ENCODE measurements around the gene CFAP61. TPM values are rescaled to one million over a fixed set of nuclear protein-coding genes. Genes with fewer than 3 reads are reported as not detected.

Gene CFAP61
- total and polyA plus RNA-seq, 8 donors = 0.15 to 0.53 (median 0.33) TPM

GRCh38 chr20:20327746-20328145, 275.4 kb downstream of the CFAP61 start:
- TF ChIP-seq CTCF (IDR thresholded peaks at IDR 0.05) = no peak
- WGBS, 2 donors = 82 to 88% methylated on average over 6 of the region's 6 CpGs

GRCh38 chr20:20329564-20329963, 277.2 kb downstream of the CFAP61 start:
- H3K4me3 ChIP-seq = no peak overlapping the region
- DNase-seq = peak in 1 of 6 donors; percentile 28
- no peak for ATAC-seq
- TF ChIP-seq CTCF (IDR thresholded peaks at IDR 0.05) = no peak
- H3K9me3 ChIP-seq = no peaks in the 10 kb centered on the region
- no peaks in the 10 kb centered on the region for H3K27me3 ChIP-seq
- no peak overlapping the region for H3K27ac ChIP-seq
- H3K4me1 ChIP-seq = no peaks in the 10 kb centered on the region
- no peaks in the 10 kb centered on the region for H3K36me3 ChIP-seq
- WGBS, 2 donors = 86 to 89% methylated on average over 13 of the region's 13 CpGs
- intact Hi-C loops (cut with DNase I) = no loop called here
- FAIRE-seq = no peak

More at GRCh38 chr20:20327746-20328145, 275.4 kb downstream of the CFAP61 start:
- no peaks in the 10 kb centered on the region for H3K9me3 ChIP-seq
- H3K36me3 ChIP-seq = no peaks in the 10 kb centered on the region
- DNase-seq (no peak), FAIRE-seq (no peak), ATAC-seq (no peak)
- no peak overlapping the region for H3K27ac ChIP-seq
- no peaks in the 10 kb centered on the region for H3K27me3 ChIP-seq
- H3K4me3 ChIP-seq = no peak overlapping the region
- H3K4me1 ChIP-seq = no peaks in the 10 kb centered on the region
- intact Hi-C loops (cut with DNase I) = no loop called here

GRCh38 chr20:20331156-20331555, 278.8 kb downstream of the CFAP61 start:
- no peaks in the 10 kb centered on the region for H3K36me3 ChIP-seq
- 35 to 41% methylated on average over 1 of the region's 1 CpG for WGBS, 2 donors
- TF ChIP-seq CTCF (IDR thresholded peaks at IDR 0.05) = no peak
- no peak overlapping the region for H3K27ac ChIP-seq
- no peaks in the 10 kb centered on the region for H3K9me3 ChIP-seq
- H3K4me3 ChIP-seq = no peak overlapping the region
- no peak for DNase-seq
- no peak for FAIRE-seq
- H3K27me3 ChIP-seq = no peaks in the 10 kb centered on the region
- intact Hi-C loops (cut with DNase I) = no loop called here
- no peak for ATAC-seq
- no peaks in the 10 kb centered on the region for H3K4me1 ChIP-seq

- FAIRE-seq = no peak
- no peaks in the 10 kb centered on the region for H3K36me3 ChIP-seq
- intact Hi-C loops (cut with DNase I) = no loop called here
- no peaks in the 10 kb centered on the region for H3K27me3 ChIP-seq
- H3K4me1 ChIP-seq = no peaks in the 10 kb centered on the region
- H3K4me3 ChIP-seq = no peak overlapping the region
- WGBS, 2 donors = 83 to 88% methylated on average over 2 of the region's 2 CpGs
- DNase-seq = no peak
- no peak overlapping the region for H3K27ac ChIP-seq
- no peaks in the 10 kb centered on the region for H3K9me3 ChIP-seq
- TF ChIP-seq CTCF (IDR thresholded peaks at IDR 0.05) = no peak
- no peak for ATAC-seq
Measured at GRCh38 chr20:20331817-20332216, 279.5 kb downstream of the CFAP61 start.

- FAIRE-seq (no peak), ATAC-seq (peak in 1 of 4 donors; percentile 55), DNase-seq (no peak)
- no peaks in the 10 kb centered on the region for H3K36me3 ChIP-seq
- H3K27me3 ChIP-seq = no peaks in the 10 kb centered on the region
- intact Hi-C loops (cut with DNase I) = no loop called here
- H3K4me1 ChIP-seq = no peaks in the 10 kb centered on the region
- TF ChIP-seq CTCF (IDR thresholded peaks at IDR 0.05) = no peak
- no peak overlapping the region for H3K27ac ChIP-seq
- H3K4me3 ChIP-seq = no peak overlapping the region
- 71 to 79% methylated on average over 6 of the region's 6 CpGs for WGBS, 2 donors
- no peaks in the 10 kb centered on the region for H3K9me3 ChIP-seq
Measured at GRCh38 chr20:20333866-20334265, 281.5 kb downstream of the CFAP61 start.

Data from pancreas (tissue), 10 donors.